Upper lobe of left lung (tissue), 4 donors: ENCODE data around the gene ENGASE.

Experiments
- EP300 ChIP-seq, 4 donors: sonication (generic); formaldehyde crosslinking; IDR thresholded peaks; one replicate each; pipeline ENCODE4 v1.5.1; 2017; ENCODE audit warnings: antibody characterized with exemption in 4 of 4, control low read depth in 2 of 4
- POLR2A ChIP-seq, 4 donors: fragments of 450-650 bp; IDR thresholded peaks; one replicate each; pipeline ENCODE4 v1.5.1; 2016 to 2017; ENCODE audit warnings: antibody characterized with exemption in 4 of 4, mild to moderate bottlenecking in 2 of 4
- POLR2AphosphoS5 ChIP-seq, 2 donors: sonication (generic); formaldehyde crosslinking; IDR thresholded peaks; one replicate each; pipeline ENCODE4 v1.5.1; 2017; ENCODE audit warnings: antibody characterized with exemption in 2 of 2
- TF ChIP-seq, protein P1 (sequence below), 6 experiments: fragments of 450-650 bp in 4 of 6; fragments of 200-600 bp in 2 of 6; sonication (generic) in 2 of 6; IDR thresholded peaks; one replicate each; pipeline ENCODE4 v1.5.1; 2016 to 2019; ENCODE audit warnings: antibody characterized with exemption in 6 of 6

DNA sequence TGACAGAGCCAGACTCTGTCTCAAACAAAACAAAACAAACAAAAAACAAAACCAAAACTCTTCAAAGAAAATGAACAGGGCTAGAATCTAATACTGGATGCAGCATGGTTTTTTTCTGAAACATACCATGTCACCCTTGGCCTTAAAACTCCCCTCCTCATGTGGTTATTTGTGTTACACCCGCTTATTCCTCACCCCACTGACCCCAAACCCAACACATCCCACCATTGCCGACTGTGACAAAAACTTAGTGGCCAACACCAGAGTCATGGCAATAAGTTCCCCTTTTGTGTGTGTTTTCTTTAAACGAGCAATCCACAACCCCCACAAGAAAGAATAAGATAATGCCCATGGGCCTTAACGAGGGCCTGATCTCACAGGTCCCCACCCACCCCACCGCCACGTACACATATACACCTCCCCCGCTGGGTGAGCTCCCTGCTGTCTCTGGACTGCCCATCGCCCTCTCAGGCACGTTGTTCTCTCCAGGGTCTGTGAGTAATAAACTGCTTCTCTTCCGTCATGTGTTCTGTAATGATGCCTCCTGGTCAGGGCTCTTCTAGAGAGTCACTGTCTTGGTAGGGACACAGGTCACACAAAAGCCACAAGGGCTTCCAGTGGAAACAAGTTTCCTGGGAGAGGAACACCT, 16.8 kb upstream of the ENGASE start:
- TF ChIP-seq, protein P1, sequence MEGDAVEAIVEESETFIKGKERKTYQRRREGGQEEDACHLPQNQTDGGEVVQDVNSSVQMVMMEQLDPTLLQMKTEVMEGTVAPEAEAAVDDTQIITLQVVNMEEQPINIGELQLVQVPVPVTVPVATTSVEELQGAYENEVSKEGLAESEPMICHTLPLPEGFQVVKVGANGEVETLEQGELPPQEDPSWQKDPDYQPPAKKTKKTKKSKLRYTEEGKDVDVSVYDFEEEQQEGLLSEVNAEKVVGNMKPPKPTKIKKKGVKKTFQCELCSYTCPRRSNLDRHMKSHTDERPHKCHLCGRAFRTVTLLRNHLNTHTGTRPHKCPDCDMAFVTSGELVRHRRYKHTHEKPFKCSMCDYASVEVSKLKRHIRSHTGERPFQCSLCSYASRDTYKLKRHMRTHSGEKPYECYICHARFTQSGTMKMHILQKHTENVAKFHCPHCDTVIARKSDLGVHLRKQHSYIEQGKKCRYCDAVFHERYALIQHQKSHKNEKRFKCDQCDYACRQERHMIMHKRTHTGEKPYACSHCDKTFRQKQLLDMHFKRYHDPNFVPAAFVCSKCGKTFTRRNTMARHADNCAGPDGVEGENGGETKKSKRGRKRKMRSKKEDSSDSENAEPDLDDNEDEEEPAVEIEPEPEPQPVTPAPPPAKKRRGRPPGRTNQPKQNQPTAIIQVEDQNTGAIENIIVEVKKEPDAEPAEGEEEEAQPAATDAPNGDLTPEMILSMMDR (IDR thresholded peaks at IDR 0.05) = no peak
- TF ChIP-seq EP300 (IDR thresholded peaks at IDR 0.05) (no peak), POLR2AphosphoS5 (IDR thresholded peaks at IDR 0.05) (no peak), POLR2A (IDR thresholded peaks at IDR 0.05) (no peak)
